Stimulated activated CD4-positive, alpha-beta T cell treated with anti-CD3 and anti-CD28 coated beads, Interleukin-1b, Interleukin-23, amount 100 ng/mL, for 48 hours (primary cell): Measurements from ENCODE around the gene HES7.
A peak's percentile ranks its signal among the peaks of the same experiment; 100 is the strongest.
"Not testable (repeated sequence)": the region's sequence is repeated elsewhere in the genome, so short reads cannot be mapped to it uniquely, and the experiment has no call there.

Source experiments
- DNase-seq: peaks from one replicate; pipeline ENCODE4 v3.0.0-alpha.2; 2020

HES7 gene

GRCh38 chr17:8123695-8124349 lies at the start of gene HES7:
HES7 (minus strand) TSS chr17:8124106; CDS start chr17:8124084, 22 bp downstream.
- DNase-seq, result no peak

- DNase-seq, result peak; percentile 85
These were observed 49.4 kb upstream of the HES7 start for GRCh38 chr17:8173056-8173870.

DNA sequence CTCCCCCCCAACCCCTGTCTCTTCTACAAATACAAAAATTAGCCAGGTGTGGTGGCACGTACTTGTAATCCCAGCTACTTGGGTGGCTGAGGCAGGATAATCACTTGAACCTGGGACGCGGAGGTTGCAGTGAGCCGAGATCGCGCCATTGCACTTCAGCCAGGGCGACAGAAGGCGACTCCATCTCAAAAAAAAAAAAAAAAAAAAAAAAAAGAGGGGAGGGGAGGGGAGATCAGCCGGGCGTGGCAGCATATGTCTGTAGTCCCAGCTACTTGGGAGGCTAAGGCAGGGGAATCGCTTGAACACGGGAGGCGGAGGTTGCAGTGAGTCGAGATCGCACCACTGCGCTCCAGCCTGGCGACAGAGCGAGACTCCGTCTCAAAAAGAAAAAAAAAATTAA lies 46.3 kb upstream of the HES7 start:
- DNase-seq, result not testable (repeated sequence)

DNA sequence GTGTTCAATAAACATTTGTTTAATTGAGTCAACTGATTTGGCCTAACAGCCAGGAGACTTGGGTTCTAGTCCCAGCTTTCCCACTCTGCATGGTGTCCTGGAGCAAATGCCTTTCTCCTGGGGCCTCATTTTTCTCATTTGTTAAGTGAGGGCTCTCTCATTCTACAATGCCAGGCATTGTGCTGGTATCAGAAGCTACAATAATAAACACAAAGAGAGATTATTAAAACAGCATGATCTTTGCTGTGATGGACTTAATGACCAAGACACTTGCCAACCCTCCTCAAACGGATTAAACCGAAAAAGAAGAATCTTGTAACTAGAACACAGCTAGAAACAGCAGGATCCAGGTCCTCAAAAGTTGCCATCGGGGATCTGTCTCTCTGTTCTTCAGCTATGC lies 43.6 kb upstream of the HES7 start:
- no peak for DNase-seq

GRCh38 chr17:8166731-8167130 lies 42.8 kb upstream of the HES7 start:
- no peak for DNase-seq

DNA sequence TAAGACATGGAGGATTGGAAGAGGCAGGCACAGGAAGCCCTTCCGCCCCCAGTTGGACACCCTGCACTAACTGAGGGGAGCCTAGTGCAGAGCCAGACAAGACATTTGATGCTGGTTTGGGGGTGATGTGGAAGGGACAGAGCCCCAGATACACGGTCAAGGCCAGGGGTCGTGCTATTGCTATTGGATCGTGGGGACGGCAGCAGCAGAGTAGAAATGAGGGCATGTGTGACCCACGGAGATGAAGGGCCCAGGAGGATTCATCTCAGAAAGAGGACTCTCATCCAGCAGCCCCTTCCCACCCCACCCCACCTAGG lies 40.9 kb upstream of the HES7 start:
- no peak for DNase-seq

DNA sequence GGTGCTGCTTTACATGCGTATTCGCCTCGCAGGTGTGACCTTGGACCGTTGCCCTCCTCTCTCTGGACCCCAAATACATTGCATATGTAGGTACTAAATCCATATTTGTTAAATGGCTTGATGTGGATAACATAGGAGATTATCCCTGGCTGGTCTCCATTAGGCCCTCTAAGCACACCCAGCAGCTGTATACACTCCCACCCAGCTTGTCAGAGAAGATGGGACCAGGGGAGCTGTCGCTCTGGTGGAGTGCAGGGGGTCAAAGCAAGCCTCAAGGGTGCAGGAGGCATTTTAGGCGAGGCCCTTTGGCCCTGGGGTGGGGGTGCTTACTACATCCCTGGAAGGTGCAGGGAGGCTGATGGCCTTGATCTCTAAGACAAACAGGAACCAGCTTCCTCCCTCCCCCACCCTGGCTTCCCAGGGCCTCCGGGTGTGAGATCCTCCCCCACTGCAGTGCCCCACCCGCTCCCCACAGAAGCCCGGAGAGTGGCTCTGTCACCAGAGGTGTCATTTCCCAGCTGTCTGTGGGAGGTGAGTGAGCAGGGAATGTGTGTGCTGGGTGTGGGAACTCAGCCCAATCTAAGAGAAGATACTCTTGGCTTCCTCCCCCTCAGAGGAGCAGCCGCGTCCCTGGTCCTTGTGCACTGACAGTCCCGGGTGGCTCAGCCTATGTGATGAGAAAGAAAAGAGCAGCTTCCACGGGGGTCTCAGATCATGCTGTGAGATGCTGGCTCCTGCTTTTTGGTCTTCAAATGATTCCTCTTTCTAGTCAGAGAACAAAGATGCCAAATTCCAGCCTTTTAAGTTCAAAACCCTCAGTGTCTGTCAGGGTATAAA lies 40.3 kb upstream of the HES7 start:
- peak; percentile 82 for DNase-seq

DNA sequence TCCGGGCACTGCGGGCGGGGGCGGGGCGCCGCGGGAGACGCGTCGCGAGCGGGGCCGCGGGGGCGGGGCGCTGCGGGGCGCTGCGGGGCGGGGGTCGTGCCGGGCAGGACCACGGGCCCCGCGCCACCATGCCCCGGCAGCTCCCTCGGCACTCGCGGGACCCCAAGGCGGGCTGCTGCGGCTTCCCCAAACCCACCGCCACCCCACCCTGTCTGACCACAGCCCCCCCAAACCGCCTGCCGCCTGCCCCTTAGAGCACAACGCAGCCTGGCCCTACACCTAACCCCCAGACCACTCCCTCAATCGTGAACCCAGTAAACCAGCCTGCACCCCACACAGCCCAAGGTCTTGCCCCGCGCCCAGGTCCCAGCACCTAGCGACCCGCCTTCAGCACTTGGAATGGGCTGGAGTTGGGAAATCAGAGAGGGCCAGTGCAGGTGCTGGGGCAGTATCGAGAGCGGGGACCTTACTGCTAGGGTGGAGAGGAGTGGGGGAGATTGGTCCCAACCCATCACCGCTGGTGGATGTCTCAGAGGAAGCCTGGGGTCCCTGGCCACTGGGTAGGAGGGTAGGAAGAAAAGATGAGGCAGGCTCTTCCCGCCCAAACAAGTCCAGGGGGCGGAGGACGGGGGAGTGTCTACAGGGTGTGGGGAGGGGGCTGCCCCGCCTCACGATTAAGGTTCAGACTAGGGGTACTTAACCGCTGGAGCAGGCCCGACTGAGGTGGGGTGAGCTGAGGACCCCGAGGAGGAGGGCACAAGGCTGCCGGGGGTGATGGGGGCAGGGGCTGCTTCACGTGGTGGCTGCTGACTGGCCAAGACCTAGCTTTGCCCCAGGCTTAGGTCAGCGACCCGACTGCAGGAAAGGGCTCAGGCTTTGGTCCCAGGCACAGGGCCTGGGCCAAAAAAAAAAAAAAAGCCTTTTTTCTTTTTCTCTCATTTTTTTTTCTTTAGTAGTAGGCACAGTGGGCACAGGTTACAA lies 39.4 kb upstream of the HES7 start:
- no peak for DNase-seq

DNA sequence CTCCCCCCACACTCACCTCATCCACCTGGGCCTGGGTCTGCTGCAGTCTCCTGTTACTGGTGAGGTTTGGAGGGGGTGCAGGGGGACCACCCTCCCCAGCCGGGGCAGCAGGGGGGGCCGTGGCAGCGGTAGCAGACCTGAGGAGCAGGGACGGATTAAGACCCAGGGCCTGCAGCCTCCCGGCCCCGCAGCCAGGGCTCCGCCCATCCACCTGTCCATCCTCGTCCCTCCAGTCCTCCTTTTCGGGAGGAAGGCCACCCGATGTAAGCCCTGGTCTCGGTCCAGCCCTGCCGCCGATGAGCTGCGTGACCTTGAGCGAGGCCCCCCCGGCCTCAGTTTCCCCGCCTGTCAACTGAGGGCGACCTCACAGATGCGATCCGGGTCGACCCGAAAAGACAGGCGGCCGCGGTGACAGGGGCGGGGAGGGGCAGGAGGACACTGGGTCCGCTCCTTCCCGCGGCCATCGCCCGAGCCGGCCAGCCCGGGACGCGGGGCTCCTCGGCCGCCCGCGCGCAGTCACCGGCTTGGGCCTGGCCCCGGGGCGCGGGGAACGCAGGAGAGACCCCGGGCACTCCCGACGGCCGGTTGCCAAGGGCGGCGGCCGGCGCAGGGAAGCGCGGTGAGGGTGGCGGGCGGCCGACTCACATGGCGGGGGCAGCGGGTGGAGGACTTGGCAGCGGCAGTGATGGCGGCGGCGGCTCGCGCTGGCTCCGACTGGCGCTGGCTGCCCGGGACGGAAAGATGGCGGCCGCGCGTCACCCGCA lies 38.5 kb upstream of the HES7 start, which contains the start of gene VAMP2:
Gene VAMP2 (minus strand): TSS at position 716 of the 764 bp plus-strand sequence. CDS start 69 bp downstream, at position 647.
- peak; percentile 79 for DNase-seq

- DNase-seq, result no peak
These were observed 37.7 kb upstream of the HES7 start for GRCh38 chr17:8161289-8162232.

DNA sequence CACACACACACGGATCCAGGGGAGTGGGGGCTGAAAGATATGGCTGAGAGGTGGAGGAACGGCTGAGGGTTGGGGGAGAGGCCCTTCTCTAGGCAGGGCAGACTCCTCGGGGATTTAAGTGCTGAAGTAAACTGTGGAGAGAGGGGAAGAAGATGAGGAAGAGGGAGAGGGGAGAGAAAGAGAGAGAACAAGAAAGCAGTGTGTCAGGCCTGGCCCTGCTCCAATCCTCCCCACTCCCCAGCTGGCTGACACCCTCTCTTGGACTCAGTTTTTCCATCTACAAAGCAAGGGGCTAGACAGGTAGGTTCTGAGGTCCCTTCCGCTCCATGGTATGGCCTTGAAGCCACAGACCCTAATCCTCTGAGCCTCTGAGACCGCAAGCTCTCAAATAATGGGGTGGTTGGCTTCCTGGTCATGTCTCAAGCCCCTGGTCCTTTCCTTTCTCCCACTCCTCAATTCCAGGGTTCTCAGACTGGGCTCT lies 36.9 kb upstream of the HES7 start:
- DNase-seq, result no peak

GRCh38 chr17:8160224-8160577 lies 36.3 kb upstream of the HES7 start:
- no peak for DNase-seq

GRCh38 chr17:8159459-8160223 lies 35.7 kb upstream of the HES7 start:
- DNase-seq, result no peak

DNA sequence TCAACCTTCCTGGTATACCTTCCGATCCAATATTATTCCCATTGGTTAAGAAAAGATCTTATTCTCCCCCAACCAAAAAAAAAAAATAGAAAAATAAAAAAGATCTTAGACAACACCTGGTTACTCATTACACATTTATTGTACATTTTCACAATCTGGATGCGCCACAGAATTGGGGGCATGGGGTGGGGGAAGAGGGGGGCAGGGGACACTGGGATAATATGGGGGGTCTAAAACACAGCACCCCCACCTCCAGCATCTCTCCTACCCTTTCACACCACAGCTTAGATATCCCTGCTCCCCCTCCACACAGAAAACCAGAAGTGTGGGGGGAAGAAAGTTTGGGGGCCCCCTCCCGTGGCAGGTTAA lies 35.1 kb upstream of the HES7 start:
- DNase-seq, result no peak

- peak; percentile 87 for DNase-seq
These were observed 34.5 kb upstream of the HES7 start for GRCh38 chr17:8158267-8159031.

DNA sequence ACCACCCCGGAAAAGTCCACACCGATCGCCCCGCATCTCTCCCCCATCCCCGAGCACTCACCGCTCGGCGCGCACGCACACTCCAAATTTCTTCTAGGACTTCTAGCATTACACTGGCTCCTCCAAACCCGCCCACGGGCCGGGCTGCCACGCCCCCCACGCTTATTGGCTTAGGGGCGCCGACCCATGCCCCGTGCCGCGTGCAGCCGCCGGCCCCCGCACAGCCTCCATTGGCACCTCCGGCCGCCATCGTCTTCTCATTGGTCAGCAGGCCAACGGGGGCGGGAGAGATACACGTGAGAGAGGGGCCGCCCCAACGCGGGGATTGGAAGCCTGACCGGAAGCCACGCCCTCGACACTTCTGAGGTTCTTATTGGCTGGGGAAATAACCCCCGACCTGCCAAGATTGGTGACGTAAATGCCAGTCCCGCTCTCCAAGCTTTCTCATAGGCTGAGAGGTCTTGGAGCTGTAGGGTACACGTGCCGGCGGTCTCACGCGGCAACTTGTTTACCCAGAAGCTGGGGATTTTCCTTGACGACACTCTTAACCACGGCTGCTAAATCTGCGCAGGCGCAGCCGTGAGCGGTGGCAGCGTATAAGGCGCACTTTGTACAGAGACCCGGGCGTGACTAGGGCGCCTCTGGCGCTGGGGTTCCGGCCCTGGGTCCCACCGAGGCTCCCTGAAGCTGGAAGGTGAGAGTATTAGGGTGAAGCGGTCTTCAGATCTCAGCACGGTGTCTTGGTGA lies 32.5 kb upstream of the HES7 start:
- DNase-seq, result peak; percentile 100

GRCh38 chr17:8155996-8156245 lies 32.0 kb upstream of the HES7 start:
- no peak for DNase-seq
